ENCODE results near the gene CRACDL. TPM values are rescaled to one million over a fixed set of nuclear protein-coding genes. Genes with fewer than 3 reads are reported as not detected.

Gene CRACDL
- total and polyA plus RNA-seq, 2 donors (not counting 3 experiments of a cell fraction or from before 2014, with no cell fraction given), result 0.92 to 6.3 TPM

DNA sequence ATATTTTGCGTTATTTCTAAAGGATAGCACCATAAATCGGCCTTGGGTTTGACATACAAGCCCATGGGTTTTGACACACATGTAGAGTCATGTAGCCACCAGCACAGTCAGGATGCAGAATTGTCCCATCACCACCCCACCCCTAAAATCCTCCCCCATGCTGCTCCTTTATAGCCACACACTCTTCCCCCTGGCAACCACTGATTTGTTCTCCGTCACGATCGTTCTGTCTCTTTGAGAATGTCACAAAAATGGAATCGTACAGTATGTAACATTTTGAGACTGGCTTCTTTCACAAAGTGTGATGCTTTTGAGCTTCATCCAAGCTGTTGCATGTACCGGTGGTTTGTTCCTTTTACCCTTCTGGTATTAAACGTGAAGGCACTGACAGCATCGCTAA lies 39.1 kb downstream of the CRACDL start:
- DNase-seq (ENCODE audit: low read depth, low spot score), result no peak
- H3K4me1 ChIP-seq (ENCODE audit: control insufficient read depth, extremely low read depth, insufficient read depth, low read length), result no peaks in the 10 kb centered on the region
- H2AFZ ChIP-seq (ENCODE audit: low read depth, low read length), result no peak overlapping the region
- TF ChIP-seq FOS (IDR thresholded peaks at IDR 0.05; ENCODE audit: borderline replicate concordance, insufficient read depth, low read length), result no peak
- TF ChIP-seq EZH2 (IDR thresholded peaks at IDR 0.05; ENCODE audit: borderline replicate concordance, low read depth, low read length, severe bottlenecking), result no peak
- TF ChIP-seq POLR2A (IDR thresholded peaks at IDR 0.05; ENCODE audit: low read depth, low read length), result no peak
- TF ChIP-seq JUN (IDR thresholded peaks at IDR 0.05; ENCODE audit: borderline replicate concordance, insufficient read depth, insufficient read length, low read depth), result no peak
- TF ChIP-seq GATA2 (IDR thresholded peaks at IDR 0.05; ENCODE audit: insufficient read depth, insufficient read length, low read depth, low read length), result no peak
- TF ChIP-seq, protein P1, sequence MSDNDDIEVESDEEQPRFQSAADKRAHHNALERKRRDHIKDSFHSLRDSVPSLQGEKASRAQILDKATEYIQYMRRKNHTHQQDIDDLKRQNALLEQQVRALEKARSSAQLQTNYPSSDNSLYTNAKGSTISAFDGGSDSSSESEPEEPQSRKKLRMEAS (IDR thresholded peaks at IDR 0.05; ENCODE audit: insufficient read depth, insufficient read length), result no peak
- no peak for TF ChIP-seq POLR2AphosphoS5 (IDR thresholded peaks at IDR 0.05; ENCODE audit: insufficient read depth, low read depth, low read length)
- CTCF ChIA-PET, result interaction anchor here (1.5 kb wide), 1 partner anchor 12 kb away, joined by 3 read pairs; no protein-coding TSS in a partner anchor
- peaks cover 0 to 6% of the 10 kb centered on the region in 2 experiments for H3K27me3 ChIP-seq (ENCODE audit: control insufficient read depth in 2 of 2, insufficient read depth in 2 of 2, low read length in 2 of 2)
- dilution Hi-C loops (cut with MboI; ENCODE audit: extremely low pct_ligation_motif_present, low sequenced_read_pairs) (no loop called here), intact Hi-C loops (cut with micrococcal nuclease) (no loop called here)
- no TSS peak for BruUV-seq (replicated peaks)
- POLR2A ChIA-PET, result no interaction called here
- FAIRE-seq, result no peak
- no peak overlapping the region for H3K27ac ChIP-seq (ENCODE audit: insufficient read depth, low read depth, low read length)
- no peaks in the 10 kb centered on the region for H3K9me3 ChIP-seq (replicated peaks; ENCODE audit: control insufficient read depth, insufficient read depth, low read length)
- no peaks in the 10 kb centered on the region for H3K36me3 ChIP-seq (ENCODE audit: control insufficient read depth in 2 of 2, extremely low read depth in 1 of 2, insufficient read depth in 2 of 2, low read length in 2 of 2)
- no peaks in the 10 kb centered on the region for H3K9me1 ChIP-seq (replicated peaks; ENCODE audit: control insufficient read depth, extremely low read depth, insufficient read depth, low read length)
- H3K4me2 ChIP-seq (ENCODE audit: insufficient read depth, low read length), result no peak overlapping the region
- no peaks in the 10 kb centered on the region for H3K79me2 ChIP-seq (ENCODE audit: control insufficient read depth, insufficient read depth, low read length)
- H3K9ac ChIP-seq (replicated peaks; ENCODE audit: extremely low read depth, insufficient read depth, low read length), result no peak overlapping the region
- no peak overlapping the region for H3K4me3 ChIP-seq (replicated peaks in 1 of 3; ENCODE audit: insufficient read depth in 1 of 3, low read depth in 1 of 3, low read length in 3 of 3)
- no peaks in the 10 kb centered on the region for H4K20me1 ChIP-seq (replicated peaks; ENCODE audit: control insufficient read depth, extremely low read depth, insufficient read depth, low read length)

DNA sequence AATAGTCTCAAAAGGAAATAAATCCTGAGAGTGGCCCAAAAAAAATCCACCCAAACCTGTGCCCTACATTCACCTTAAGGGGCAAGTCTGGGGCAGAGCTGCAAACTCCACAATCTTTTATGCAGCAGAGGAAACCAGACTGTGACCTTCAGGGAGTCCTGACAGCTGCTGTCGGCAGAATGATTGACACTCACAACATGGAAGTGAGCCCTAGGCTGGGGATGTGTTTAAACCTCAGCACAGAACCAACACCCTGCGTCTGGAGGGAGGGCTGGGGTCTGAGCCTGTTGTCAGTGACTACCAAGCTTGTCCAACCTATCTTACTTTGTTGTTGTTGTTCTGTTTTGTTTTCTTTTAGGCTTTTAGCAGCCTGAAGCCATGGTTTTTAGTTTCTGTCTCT lies 39.6 kb downstream of the CRACDL start:
- H3K4me3 ChIP-seq (replicated peaks in 1 of 3; ENCODE audit: insufficient read depth in 1 of 3, low read depth in 1 of 3, low read length in 3 of 3), result no peak overlapping the region
- no peak overlapping the region for H2AFZ ChIP-seq (ENCODE audit: low read depth, low read length)
- BruUV-seq (replicated peaks), result no TSS peak
- peaks cover 1% of the 10 kb centered on the region for H3K4me1 ChIP-seq (ENCODE audit: control insufficient read depth, extremely low read depth, insufficient read depth, low read length)
- no peak overlapping the region for H3K4me2 ChIP-seq (ENCODE audit: insufficient read depth, low read length)
- H3K36me3 ChIP-seq (ENCODE audit: control insufficient read depth in 2 of 2, extremely low read depth in 1 of 2, insufficient read depth in 2 of 2, low read length in 2 of 2), result no peaks in the 10 kb centered on the region
- no peaks in the 10 kb centered on the region for H4K20me1 ChIP-seq (replicated peaks; ENCODE audit: control insufficient read depth, extremely low read depth, insufficient read depth, low read length)
- no peak overlapping the region for H3K27ac ChIP-seq (ENCODE audit: insufficient read depth, low read depth, low read length)
- FAIRE-seq (no peak), DNase-seq (ENCODE audit: low read depth, low spot score) (no peak)
- CTCF ChIA-PET, result interaction anchor here (1.5 kb wide), 1 partner anchor 13 kb away, joined by 3 read pairs; no protein-coding TSS in a partner anchor
- H3K9me1 ChIP-seq (replicated peaks; ENCODE audit: control insufficient read depth, extremely low read depth, insufficient read depth, low read length), result no peaks in the 10 kb centered on the region
- intact Hi-C loops (cut with micrococcal nuclease) (no loop called here), dilution Hi-C loops (cut with MboI; ENCODE audit: extremely low pct_ligation_motif_present, low sequenced_read_pairs) (no loop called here)
- no peak overlapping the region for H3K9ac ChIP-seq (replicated peaks; ENCODE audit: extremely low read depth, insufficient read depth, low read length)
- no peaks in the 10 kb centered on the region for H3K9me3 ChIP-seq (replicated peaks; ENCODE audit: control insufficient read depth, insufficient read depth, low read length)
- POLR2A ChIA-PET, result no interaction called here
- H3K79me2 ChIP-seq (ENCODE audit: control insufficient read depth, insufficient read depth, low read length), result no peaks in the 10 kb centered on the region
- no peak for TF ChIP-seq POLR2AphosphoS5 (IDR thresholded peaks at IDR 0.05; ENCODE audit: insufficient read depth, low read depth, low read length)
- no peak for TF ChIP-seq POLR2A (IDR thresholded peaks at IDR 0.05; ENCODE audit: low read depth, low read length)
- TF ChIP-seq JUN (IDR thresholded peaks at IDR 0.05; ENCODE audit: borderline replicate concordance, insufficient read depth, insufficient read length, low read depth), result no peak
- no peak for TF ChIP-seq MYC (IDR thresholded peaks at IDR 0.05; ENCODE audit: low read depth, low read length)
- no peak for TF ChIP-seq GATA2 (IDR thresholded peaks at IDR 0.05; ENCODE audit: insufficient read depth, insufficient read length, low read depth, low read length)
- no peak for TF ChIP-seq FOS (IDR thresholded peaks at IDR 0.05; ENCODE audit: borderline replicate concordance, insufficient read depth, low read length)
- TF ChIP-seq, protein P2, sequence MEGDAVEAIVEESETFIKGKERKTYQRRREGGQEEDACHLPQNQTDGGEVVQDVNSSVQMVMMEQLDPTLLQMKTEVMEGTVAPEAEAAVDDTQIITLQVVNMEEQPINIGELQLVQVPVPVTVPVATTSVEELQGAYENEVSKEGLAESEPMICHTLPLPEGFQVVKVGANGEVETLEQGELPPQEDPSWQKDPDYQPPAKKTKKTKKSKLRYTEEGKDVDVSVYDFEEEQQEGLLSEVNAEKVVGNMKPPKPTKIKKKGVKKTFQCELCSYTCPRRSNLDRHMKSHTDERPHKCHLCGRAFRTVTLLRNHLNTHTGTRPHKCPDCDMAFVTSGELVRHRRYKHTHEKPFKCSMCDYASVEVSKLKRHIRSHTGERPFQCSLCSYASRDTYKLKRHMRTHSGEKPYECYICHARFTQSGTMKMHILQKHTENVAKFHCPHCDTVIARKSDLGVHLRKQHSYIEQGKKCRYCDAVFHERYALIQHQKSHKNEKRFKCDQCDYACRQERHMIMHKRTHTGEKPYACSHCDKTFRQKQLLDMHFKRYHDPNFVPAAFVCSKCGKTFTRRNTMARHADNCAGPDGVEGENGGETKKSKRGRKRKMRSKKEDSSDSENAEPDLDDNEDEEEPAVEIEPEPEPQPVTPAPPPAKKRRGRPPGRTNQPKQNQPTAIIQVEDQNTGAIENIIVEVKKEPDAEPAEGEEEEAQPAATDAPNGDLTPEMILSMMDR (IDR thresholded peaks at IDR 0.05; ENCODE audit: extremely low read depth in 1 of 2, insufficient read depth in 1 of 2, low read depth in 1 of 2, low read length in 2 of 2), result no peak
- peaks cover 0 to 6% of the 10 kb centered on the region in 2 experiments for H3K27me3 ChIP-seq (ENCODE audit: control insufficient read depth in 2 of 2, insufficient read depth in 2 of 2, low read length in 2 of 2)
